Tibial nerve (tissue), 4 donors: Measurements from ENCODE around the gene HGFAC. TPM values are rescaled to one million over a fixed set of nuclear protein-coding genes. Genes with fewer than 3 reads are reported as not detected.

Source experiments
- DNase-seq, 2 donors: peaks; one replicate each; pipeline ENCODE4 v3.0.0-alpha.2; 2019; ENCODE audit warnings: low spot score in 2 of 2
- H3K27ac ChIP-seq, 4 donors: fragments of 200-600 bp; sonication (generic) in 3 of 4; one replicate each; pipeline ENCODE4 v1.5.1; 2017 to 2019; ENCODE audit warnings: mild to moderate bottlenecking in 1 of 4
- H3K27me3 ChIP-seq, 2 donors: fragments of 200-600 bp; sonication (generic) in 1 of 2; one replicate each; pipeline versions ENCODE4 v1.5.1 to v1.6.0; 2017 to 2019
- H3K36me3 ChIP-seq, 3 donors: fragments of 200-600 bp; sonication (generic); one replicate each; pipeline ENCODE4 v1.5.1; 2018 to 2019
- H3K4me1 ChIP-seq, 4 donors: fragments of 200-600 bp; sonication (generic) in 3 of 4; one replicate each; pipeline ENCODE4 v1.5.1; 2017 to 2019
- H3K4me3 ChIP-seq, 4 donors: fragments of 200-600 bp; sonication (generic) in 3 of 4; one replicate each; pipeline ENCODE4 v1.5.1; 2017 to 2019; ENCODE audit warnings: mild to moderate bottlenecking in 1 of 4, moderate library complexity in 1 of 4
- H3K9me3 ChIP-seq, 4 donors: fragments of 200-600 bp; sonication (generic) in 3 of 4; one replicate each; pipeline ENCODE4 v1.5.1; 2017 to 2019
- EP300 ChIP-seq, 2 donors: sonication (generic); formaldehyde crosslinking; IDR thresholded peaks; one replicate each; pipeline ENCODE4 v1.6.1; 2017; ENCODE audit warnings: antibody characterized with exemption in 2 of 2, mild to moderate bottlenecking in 1 of 2
- POLR2A ChIP-seq, 2 donors: fragments of 450-650 bp; IDR thresholded peaks; one replicate each; pipeline ENCODE4 v1.6.1; 2017; ENCODE audit warnings: antibody characterized with exemption in 2 of 2, mild to moderate bottlenecking in 2 of 2, moderate library complexity in 2 of 2
- WGBS, 2 donors: methylation state at CpG; one replicate each; pipeline ENCODE4 v1.1.5; 2018; 5-methylcytosine and 5-hydroxymethylcytosine counted together
- total RNA-seq, 4 donors: library from RNA; depleted of rRNA; stranded (reverse); fragments of >200 nt; gene quantifications; one replicate each; pipeline ENCODE4 v1.1.0, GENCODE V29; 2016
- TF ChIP-seq, protein P1 (sequence below), 5 experiments: fragments of 200-600 bp in 3 of 5; fragments of 450-650 bp in 2 of 5; sonication (generic) in 3 of 5; IDR thresholded peaks; one replicate each; pipeline ENCODE4 v1.5.1; 2016 to 2019; ENCODE audit warnings: antibody characterized with exemption in 5 of 5, mild to moderate bottlenecking in 3 of 5, moderate library complexity in 2 of 5

Gene HGFAC
- total RNA-seq, 4 donors from 2014 or later = not detected

DNA sequence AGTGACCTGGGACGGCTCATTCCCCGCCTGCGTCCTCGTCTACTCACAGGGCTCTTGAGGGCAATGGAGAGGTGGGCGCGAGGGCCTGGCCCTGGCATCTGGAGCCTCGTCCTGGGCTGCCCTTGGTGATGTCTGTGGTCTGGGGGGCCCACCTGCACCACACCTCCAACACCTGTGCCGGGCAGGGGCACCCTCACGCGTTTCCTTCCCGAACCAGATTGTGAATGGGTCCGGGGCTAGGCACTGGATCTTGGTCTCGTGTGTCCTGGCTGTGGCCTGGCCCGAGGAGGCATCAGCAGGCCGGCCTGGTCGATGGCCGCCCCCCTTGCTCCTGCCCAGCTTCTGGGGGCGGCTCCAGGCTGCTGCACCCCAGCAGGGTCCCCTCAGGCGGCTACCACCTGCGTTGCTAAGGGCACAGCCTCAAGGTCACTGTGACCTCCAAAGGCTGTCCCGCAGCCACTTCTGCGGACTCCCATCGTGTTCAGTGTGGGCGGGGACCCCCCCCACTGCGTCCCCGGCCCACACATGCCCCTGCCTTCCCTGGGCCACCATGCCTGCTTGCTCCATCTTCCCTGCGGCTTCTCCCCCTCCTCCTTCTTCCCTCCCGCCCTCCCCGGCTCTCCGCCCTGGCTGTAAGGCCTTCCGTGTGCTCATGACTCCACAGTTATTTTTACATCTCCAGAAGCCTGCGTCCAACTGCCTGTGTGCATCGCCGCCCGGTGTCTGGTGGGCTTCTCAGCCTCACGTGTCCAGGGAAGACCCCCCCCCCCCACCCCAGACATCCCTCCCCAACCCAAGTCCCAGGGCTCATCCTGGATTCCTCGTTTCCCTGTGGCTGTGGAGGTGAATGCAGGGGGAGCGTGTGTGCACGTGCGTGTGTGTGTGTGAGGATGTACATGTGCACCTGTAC lies 25.2 kb downstream of the HGFAC start:
- TF ChIP-seq, protein P1, sequence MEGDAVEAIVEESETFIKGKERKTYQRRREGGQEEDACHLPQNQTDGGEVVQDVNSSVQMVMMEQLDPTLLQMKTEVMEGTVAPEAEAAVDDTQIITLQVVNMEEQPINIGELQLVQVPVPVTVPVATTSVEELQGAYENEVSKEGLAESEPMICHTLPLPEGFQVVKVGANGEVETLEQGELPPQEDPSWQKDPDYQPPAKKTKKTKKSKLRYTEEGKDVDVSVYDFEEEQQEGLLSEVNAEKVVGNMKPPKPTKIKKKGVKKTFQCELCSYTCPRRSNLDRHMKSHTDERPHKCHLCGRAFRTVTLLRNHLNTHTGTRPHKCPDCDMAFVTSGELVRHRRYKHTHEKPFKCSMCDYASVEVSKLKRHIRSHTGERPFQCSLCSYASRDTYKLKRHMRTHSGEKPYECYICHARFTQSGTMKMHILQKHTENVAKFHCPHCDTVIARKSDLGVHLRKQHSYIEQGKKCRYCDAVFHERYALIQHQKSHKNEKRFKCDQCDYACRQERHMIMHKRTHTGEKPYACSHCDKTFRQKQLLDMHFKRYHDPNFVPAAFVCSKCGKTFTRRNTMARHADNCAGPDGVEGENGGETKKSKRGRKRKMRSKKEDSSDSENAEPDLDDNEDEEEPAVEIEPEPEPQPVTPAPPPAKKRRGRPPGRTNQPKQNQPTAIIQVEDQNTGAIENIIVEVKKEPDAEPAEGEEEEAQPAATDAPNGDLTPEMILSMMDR (IDR thresholded peaks at IDR 0.05) = no peak
- no peak for TF ChIP-seq POLR2A (IDR thresholded peaks at IDR 0.05)
- no peak for TF ChIP-seq EP300 (IDR thresholded peaks at IDR 0.05)
- Histone ChIP-seq H3K27ac (no peak overlapping the region), H3K36me3 (no peaks in the 10 kb centered on the region), H3K4me1 (peaks cover 0 to 12% (median 3%) of the 10 kb centered on the region in 4 donors), H3K27me3 (peaks cover 0 to 54% of the 10 kb centered on the region in 2 donors), H3K4me3 (no peak overlapping the region), H3K9me3 (no peaks in the 10 kb centered on the region)
- no peak for DNase-seq
- 70 to 71% methylated on average over 22 to 33 of the region's 40 CpGs for WGBS, 2 donors

DNA sequence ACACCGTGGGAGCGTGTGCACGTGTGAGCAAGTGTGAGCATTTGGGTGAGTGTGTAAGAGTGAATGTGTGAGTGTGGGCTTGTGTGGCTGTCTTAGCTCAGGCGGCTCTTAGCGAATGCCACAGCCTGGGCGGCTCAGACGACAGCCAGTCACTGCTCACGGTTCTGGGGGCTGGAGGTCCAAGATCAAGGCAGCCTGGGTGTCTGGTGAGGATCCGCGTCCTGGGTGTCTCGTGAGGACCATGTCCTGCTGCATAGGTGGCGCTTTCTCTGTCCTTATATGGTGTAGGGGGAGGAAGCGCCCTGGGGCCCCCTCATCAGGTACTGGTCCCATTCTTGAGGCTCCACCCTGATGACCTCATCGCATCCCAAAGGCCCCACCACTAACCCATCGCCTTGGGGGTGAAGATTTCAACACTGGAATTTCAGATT lies 25.8 kb downstream of the HGFAC start:
- DNase-seq = no peak
- Histone ChIP-seq H3K27me3 (peaks cover 0 to 51% of the 10 kb centered on the region in 2 donors), H3K9me3 (no peaks in the 10 kb centered on the region), H3K27ac (no peak overlapping the region), H3K4me1 (peaks cover 0 to 12% (median 3%) of the 10 kb centered on the region in 4 donors), H3K36me3 (no peaks in the 10 kb centered on the region), H3K4me3 (no peak overlapping the region)
- TF ChIP-seq, protein P1 (IDR thresholded peaks at IDR 0.05) = no peak
- WGBS, 2 donors = 84 to 90% methylated on average over 15 of the region's 15 CpGs

DNA sequence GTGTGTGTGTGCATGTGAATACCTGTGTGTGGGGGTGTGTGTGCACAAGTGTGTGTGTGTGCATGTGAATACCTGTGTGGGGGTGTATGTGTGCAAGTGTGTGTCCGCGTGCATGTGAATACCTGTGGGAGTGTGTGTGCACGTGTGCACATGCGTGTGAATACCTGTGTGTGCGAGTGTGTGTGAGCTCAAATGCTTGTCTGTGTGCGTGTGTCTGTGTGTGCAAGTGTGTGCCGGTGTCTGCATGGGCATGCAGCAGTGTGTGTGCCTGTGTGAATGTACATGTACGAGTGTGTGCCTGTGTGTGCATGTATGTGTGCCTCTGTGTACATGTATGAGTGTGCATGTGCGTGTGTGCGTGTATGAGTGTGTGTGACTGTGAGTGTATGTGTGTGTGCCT lies 26.4 kb downstream of the HGFAC start:
- no peak overlapping the region for H3K4me3 ChIP-seq
- no peak for DNase-seq
- no peaks in the 10 kb centered on the region for H3K9me3 ChIP-seq
- TF ChIP-seq EP300 (IDR thresholded peaks at IDR 0.05) (no peak), POLR2A (IDR thresholded peaks at IDR 0.05) (no peak)
- TF ChIP-seq, protein P1 (IDR thresholded peaks at IDR 0.05) = no peak
- H3K27ac ChIP-seq = no peak overlapping the region
- H3K36me3 ChIP-seq = no peaks in the 10 kb centered on the region
- peaks cover 0 to 52% of the 10 kb centered on the region in 2 donors for H3K27me3 ChIP-seq
- H3K4me1 ChIP-seq = peaks cover 0 to 7% (median 3%) of the 10 kb centered on the region in 4 donors
- 90 to 97% methylated on average over 10 of the region's 10 CpGs for WGBS, 2 donors

DNA sequence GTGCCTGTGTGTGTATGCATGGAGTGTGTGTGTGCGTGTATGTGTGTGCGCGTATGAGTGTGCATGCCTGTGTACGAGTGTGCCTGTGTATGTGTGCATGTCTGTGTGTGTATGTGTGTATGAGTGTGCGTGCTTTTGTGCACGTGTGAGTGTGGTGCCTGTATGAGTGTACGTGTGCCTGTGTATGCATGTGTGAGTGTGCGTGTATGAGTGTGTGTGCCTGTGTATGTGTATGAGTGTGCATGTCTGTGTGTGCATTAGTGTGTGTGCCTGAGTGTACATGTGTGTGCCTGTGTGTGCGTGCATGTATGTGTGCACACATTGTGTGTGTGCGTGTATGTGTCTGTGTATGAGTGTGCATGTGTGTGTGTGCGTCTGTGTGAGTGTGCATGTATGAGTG lies 27.0 kb downstream of the HGFAC start:
- Histone ChIP-seq H3K27ac (no peak overlapping the region), H3K4me1 (peaks cover 0 to under 1% (median 0%) of the 10 kb centered on the region in 4 donors), H3K9me3 (no peaks in the 10 kb centered on the region), H3K36me3 (no peaks in the 10 kb centered on the region), H3K27me3 (peaks cover 0 to 53% of the 10 kb centered on the region in 2 donors), H3K4me3 (no peak overlapping the region)
- whole genome bisulfite sequencing, 2 donors = 89 to 98% methylated on average over 11 of the region's 11 CpGs
- DNase-seq = no peak
- TF ChIP-seq EP300 (IDR thresholded peaks at IDR 0.05) = no peak
- TF ChIP-seq, protein P1 (IDR thresholded peaks at IDR 0.05) = no peak
- no peak for TF ChIP-seq POLR2A (IDR thresholded peaks at IDR 0.05)
